ENCODE measurements around the gene INSR. TPM values are rescaled to one million over a fixed set of nuclear protein-coding genes. Genes with fewer than 3 reads are reported as not detected.

The INSR gene
- polyA plus RNA-seq, 1 of the 3 experiments (the other 2 are of a cell fraction): 3.6 TPM

- TF ChIP-seq IRF3 (IDR thresholded peaks at IDR 0.05; ENCODE audit: low read depth, low read length) (no peak), RFX5 (IDR thresholded peaks at IDR 0.05; ENCODE audit: low read length) (no peak), USF1 (IDR thresholded peaks at IDR 0.05; ENCODE audit: borderline replicate concordance, low read depth) (no peak), JUND (IDR thresholded peaks at IDR 0.05) (no peak), YY1 (IDR thresholded peaks at IDR 0.05; ENCODE audit: low read depth) (no peak), RAD21 (IDR thresholded peaks at IDR 0.05; ENCODE audit: low read length) (no peak)
Measured at GRCh38 chr19:7122701-7123100, 171.5 kb downstream of the INSR start (continued).

GRCh38 chr19:7120499-7120898 is 173.7 kb downstream of the INSR start:
- DNase-seq: no peak
- Histone ChIP-seq H4K20me1 (ENCODE audit: insufficient read depth) (no peaks in the 10 kb centered on the region), H3K27ac (ENCODE audit: low read depth in 2 of 2, low read length in 1 of 2) (no peak overlapping the region), H3K79me2 (ENCODE audit: insufficient read depth) (no peaks in the 10 kb centered on the region), H3K4me2 (no peak overlapping the region), H3K9ac (no peak overlapping the region), H3K4me1 (ENCODE audit: control insufficient read depth in 1 of 2, insufficient read depth in 2 of 2, low read depth in 1 of 2, low read length in 1 of 2) (no peaks in the 10 kb centered on the region), H2AFZ (ENCODE audit: low read depth) (no peak overlapping the region), H3K36me3 (replicated peaks in 1 of 2; ENCODE audit: control insufficient read depth in 1 of 2, insufficient read depth in 2 of 2, low read length in 1 of 2) (peaks cover 0 to 2% of the 10 kb centered on the region in 2 experiments), H3K9me3 (no peaks in the 10 kb centered on the region), H3F3A (replicated peaks; ENCODE audit: insufficient read depth) (no peaks in the 10 kb centered on the region), H3K9me2 (no peaks in the 10 kb centered on the region), H3K27me3 (ENCODE audit: insufficient read depth) (no peaks in the 10 kb centered on the region), H3K4me3 (ENCODE audit: low read depth in 2 of 2, low read length in 1 of 2) (no peak overlapping the region)
- TF ChIP-seq USF1 (IDR thresholded peaks at IDR 0.05; ENCODE audit: borderline replicate concordance, low read depth): no peak
- TF ChIP-seq RCOR1 (IDR thresholded peaks at IDR 0.05; ENCODE audit: low read length): no peak
- TF ChIP-seq PBX3 (IDR thresholded peaks at IDR 0.05): no peak
- TF ChIP-seq GATA2 (CRISPR knock-in tag; IDR thresholded peaks at IDR 0.05): no peak
- no peak for TF ChIP-seq RAD21 (IDR thresholded peaks at IDR 0.05; ENCODE audit: low read length)
- TF ChIP-seq SIN3A (IDR thresholded peaks at IDR 0.05; ENCODE audit: borderline replicate concordance, low read depth, low read length): no peak
- TF ChIP-seq TAF1 (IDR thresholded peaks at IDR 0.05; ENCODE audit: borderline replicate concordance, low read depth, low read length): no peak
- TF ChIP-seq MAX (IDR thresholded peaks at IDR 0.05; ENCODE audit: low read depth): no peak
- no peak for TF ChIP-seq EP300 (IDR thresholded peaks at IDR 0.05; ENCODE audit: borderline replicate concordance in 1 of 2, low read depth in 1 of 2, low read length in 1 of 2)
- TF ChIP-seq YY1 (IDR thresholded peaks at IDR 0.05; ENCODE audit: low read depth): no peak
- TF ChIP-seq EZH2phosphoT487 (IDR thresholded peaks at IDR 0.05; ENCODE audit: borderline replicate concordance, low read depth): no peak
- no peak for TF ChIP-seq IRF3 (IDR thresholded peaks at IDR 0.05; ENCODE audit: low read depth, low read length)
- no peak for TF ChIP-seq POLR2AphosphoS5 (IDR thresholded peaks at IDR 0.05; ENCODE audit: low read depth, low read length)
- no peak for TF ChIP-seq REST (IDR thresholded peaks at IDR 0.05; ENCODE audit: low read depth, low read length)
- whole genome bisulfite sequencing (ENCODE audit: low lambda C conversion rate): 89% methylated on average over 10 of the region's 10 CpGs
- POLR2A ChIA-PET: no interaction called here
- CTCF ChIA-PET: interaction anchor here (1.0 kb wide), 2 partner anchors 28 to 221 kb away, joined by 3 to 5 read pairs; no protein-coding TSS in a partner anchor
